Amniotic epithelial cell (primary cell): Measurements from ENCODE around the gene PVALB.

Source experiments
- DNase-seq: peaks from one replicate; pipeline ENCODE4 v3.0.0-alpha.2; 2010; ENCODE audit warnings: low read depth

The PVALB gene

GRCh38 chr22:36846271-36846670, 29.4 kb upstream of the PVALB start:
- DNase-seq: no peak

DNA sequence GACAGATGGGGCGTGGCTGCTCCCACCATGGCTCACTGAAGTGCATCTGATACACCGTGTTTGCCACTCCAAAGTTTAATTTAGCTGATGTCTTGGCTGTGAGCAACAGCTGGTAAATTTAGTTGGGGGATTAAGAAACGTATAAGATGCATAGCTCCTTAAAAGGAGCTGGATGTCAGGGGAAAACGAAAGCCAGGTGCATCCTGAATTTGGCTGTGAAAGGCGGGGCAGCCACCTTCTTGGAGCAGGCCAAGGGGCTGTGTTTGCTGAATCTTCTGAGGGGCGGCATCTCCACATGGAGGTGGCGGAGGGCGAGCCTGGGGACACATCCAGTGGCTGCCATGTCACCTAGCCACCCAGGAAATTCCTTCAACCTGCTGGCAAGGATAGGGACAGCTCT, 23.3 kb upstream of the PVALB start:
- no peak for DNase-seq

DNA sequence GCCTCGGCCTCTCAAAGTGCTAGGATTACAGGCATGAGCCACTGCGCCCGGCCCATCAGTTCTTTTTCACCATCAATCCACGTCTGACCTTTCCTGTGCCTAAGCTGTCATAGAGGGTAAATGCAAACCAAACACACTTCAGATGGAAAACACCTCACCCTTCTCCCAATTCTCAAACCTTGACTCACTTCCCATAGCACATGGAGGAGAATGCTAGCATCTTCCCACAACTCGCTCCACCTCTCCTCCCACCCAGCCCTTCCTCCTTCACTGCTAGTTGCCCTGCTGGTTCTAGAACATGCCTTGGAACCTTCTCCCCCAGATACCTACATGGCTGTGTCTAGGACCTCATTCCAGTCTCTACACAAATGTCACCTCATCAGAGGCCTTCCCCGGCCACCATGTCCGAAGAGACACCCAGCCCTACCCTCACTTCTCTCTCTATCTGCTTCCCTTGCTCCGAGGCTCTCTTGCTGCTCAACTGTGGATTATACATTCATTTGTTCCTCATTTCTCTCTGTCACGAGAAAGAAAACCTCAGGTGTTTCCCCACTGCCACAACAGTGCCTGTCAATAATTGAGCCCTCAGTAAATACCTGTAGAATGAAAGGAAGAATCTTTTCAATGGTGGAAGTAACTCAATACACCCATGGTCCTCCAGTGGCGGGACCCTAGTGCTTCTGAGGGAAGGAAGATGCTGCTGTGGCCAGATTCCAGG, 22.7 kb upstream of the PVALB start:
- peak; percentile 7 for DNase-seq

DNA sequence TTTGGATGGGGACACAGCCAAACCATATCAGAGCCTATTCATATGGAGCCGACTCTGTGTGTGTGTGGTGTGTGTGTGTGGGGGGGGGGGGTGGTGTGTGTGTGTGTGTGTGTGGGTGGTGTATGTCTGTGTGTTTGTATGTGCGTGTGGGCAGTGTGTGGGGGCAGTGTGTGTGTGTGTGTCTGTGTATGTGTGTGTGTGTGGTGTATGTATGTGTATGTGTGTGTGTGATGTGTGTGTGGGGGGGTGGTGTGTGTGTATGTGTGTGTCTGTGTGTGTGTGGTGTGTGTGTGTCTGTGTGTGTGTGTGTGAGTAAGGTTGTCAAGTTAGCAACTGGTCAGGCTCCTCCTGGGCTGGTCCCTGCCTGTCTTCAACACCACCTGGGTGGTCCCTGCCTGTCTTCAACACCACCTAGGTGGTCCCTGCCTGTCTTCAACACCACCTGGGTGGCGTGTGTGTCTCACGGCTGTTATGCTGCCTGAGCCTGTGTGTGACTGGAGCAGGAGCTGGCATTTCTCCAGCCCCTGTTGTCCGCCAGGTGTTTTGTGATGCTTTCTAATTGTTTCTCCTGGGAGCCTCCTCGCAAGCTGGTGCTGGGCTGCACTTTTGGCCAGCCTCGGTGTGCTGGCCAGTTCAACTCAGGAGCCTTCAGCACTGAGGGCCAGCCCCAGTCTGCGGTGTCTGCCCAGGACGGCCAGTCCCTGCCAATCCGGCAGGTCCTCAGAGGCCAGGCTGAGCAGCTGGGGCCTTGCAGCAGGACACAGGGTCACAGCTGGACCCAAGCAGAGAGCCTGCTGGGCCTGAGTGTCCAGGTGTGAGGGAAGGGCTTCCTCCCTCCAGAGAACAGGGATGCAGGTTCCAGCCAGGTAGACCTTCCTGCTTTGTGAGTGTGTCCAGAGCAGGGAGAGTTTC, 21.5 kb upstream of the PVALB start:
- no peak for DNase-seq

DNA sequence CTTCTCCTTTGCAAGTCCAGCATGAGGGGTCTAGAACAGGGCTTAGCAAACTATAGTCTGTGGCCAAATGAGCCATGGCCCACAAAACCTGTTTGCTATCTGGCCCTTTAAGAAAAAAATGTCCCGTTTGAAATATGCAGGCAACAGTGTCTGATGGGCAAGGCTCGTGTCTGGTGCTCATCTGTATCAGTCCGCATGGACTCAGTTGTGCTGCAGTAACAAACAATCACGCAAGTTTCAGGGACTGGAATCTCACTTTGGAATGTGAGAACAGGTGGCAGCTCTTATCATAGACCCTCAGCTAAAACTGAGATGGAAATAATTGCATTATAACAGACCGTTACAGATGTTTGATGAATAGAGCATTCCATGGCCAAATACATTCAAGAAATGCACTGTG, 19.1 kb upstream of the PVALB start:
- DNase-seq: no peak

- DNase-seq: no peak
Observed at GRCh38 chr22:36833073-36833472, 16.2 kb upstream of the PVALB start.

GRCh38 chr22:36831717-36832116, 14.9 kb upstream of the PVALB start:
- no peak for DNase-seq

GRCh38 chr22:36831206-36831605, 14.4 kb upstream of the PVALB start:
- no peak for DNase-seq

- no peak for DNase-seq
Observed at GRCh38 chr22:36830601-36831000, 13.8 kb upstream of the PVALB start.

- DNase-seq: no peak
Observed at GRCh38 chr22:36829370-36830002, 12.7 kb upstream of the PVALB start.

DNA sequence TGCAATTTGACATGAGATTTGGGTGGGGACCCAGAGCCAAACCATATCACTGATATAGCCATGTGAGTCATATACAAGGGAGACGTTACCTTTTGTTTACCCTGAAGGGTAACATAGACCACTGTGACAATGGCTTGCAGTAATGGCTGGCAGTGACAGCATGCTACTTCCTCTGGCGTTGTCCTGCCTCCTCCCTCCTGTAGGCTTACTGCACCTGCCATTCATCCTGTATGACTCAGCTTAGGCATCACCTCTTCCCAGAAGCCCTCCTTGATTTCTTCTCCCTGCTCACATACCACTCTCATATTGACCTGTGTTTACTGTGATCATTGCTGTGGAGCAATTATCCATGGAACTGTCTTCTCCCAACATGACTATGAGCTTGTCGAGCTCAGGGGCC, 12.0 kb upstream of the PVALB start:
- DNase-seq: no peak

DNA sequence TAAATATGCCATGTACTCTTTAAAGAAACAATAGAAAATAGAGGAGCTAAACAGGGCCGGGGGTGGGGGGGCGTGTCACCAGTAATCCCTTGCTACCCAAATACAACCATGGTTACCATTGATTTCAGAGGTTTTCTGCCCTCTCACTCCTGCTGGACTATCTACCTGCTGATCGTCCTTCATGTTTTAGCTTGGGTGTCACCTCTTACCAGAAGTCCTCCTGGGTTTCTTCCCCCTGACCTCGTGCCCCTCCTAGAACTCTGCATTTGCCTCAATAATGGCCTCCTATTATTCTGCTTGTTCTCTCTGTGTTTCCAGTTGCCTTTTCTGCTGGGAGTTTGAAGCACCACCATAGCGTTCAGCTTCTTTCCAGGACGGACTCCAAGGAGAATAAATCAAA, 9.4 kb upstream of the PVALB start:
- no peak for DNase-seq

DNA sequence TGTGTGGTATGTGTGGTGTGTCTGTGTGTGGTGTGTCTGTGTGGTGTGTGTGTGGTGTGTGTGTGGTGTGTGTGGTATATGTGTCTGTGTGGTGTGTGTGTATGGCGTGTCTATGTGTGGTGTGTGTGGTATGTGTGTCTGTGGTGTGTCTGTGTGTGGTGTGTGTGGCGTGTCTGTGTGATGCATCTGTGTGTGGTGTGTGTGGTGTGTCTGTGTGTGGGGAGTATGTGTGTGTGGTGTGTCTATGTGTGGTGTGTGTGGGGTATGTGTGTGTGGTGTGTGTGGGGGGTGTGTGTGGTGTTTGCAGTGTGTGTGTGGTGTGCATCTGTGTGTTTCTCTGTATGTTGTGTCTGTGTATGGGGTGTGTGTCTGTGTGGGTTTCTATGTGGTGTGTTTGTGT, 7.8 kb upstream of the PVALB start:
- no peak for DNase-seq

DNA sequence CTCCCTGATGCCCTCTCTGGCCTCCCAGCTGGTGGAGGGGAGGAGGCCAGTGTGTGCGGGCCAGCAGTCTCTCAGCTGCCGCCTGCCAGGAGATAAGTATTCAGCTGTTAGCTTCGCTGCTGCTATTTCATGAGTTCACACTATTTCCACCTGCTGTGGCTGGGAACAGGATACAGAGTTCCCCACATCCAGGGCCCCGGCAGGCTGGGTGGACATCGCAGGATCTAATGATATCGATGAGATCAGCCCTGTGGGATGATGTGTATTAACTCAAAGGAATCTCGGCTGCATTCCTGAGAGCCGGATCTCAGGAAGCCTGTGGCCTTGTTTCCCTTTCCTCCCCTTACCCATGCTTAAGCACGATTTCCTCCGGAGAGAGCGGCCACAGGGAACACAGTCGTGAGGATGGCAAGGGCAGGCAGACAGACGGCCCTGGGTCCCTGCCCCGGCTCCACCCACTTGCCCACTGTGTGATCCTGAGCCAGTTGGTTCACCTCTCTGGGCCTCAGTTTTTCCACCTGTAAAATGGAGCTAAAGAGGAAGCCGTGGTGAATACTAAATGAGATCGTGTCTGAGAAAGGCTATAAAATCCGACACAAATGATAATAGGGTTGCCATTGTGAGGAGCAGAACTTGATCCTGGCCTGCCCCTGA, 6.5 kb upstream of the PVALB start:
- DNase-seq: peak; percentile 6

GRCh38 chr22:36822581-36822980, 5.7 kb upstream of the PVALB start:
- DNase-seq: no peak

- no peak for DNase-seq
Observed at GRCh38 chr22:36819112-36819511, 2.3 kb upstream of the PVALB start.

DNA sequence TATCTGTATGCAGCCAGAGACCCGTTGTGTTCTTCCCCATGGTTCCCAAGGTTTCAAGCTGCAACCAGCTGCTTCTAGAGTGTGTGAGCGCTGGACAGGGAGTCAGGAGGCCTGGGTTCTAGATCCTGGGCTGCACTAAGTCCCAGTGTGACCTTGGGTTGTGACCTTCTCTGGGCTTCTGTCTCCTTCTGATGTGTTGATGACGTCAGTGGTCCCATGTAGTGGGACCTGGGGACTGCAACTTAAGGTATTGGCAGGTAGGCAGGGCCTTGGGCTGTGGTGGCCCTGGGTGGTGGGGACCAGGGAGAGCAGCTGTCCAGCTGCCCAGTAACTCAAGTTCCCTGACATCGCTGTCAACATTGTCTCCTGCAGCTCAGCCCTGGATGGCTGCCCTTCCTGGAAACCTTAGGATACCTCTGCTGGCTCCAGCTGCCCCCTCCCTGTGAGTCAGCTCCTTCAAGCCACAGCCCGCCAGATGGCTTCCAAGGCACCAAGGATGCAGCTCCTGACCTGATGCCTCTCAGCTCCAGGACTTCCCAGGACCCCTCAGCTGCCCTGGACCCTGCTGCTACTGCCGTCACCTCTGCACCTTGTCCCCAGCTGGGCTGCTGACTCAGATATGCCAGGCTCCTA, 1.3 kb upstream of the PVALB start:
- no peak for DNase-seq

GRCh38 chr22:36817525-36817848, 652 bp upstream of the PVALB start:
- no peak for DNase-seq

- no peak for DNase-seq
Observed at GRCh38 chr22:36816339-36816635, 548 bp downstream of the PVALB start.

DNA sequence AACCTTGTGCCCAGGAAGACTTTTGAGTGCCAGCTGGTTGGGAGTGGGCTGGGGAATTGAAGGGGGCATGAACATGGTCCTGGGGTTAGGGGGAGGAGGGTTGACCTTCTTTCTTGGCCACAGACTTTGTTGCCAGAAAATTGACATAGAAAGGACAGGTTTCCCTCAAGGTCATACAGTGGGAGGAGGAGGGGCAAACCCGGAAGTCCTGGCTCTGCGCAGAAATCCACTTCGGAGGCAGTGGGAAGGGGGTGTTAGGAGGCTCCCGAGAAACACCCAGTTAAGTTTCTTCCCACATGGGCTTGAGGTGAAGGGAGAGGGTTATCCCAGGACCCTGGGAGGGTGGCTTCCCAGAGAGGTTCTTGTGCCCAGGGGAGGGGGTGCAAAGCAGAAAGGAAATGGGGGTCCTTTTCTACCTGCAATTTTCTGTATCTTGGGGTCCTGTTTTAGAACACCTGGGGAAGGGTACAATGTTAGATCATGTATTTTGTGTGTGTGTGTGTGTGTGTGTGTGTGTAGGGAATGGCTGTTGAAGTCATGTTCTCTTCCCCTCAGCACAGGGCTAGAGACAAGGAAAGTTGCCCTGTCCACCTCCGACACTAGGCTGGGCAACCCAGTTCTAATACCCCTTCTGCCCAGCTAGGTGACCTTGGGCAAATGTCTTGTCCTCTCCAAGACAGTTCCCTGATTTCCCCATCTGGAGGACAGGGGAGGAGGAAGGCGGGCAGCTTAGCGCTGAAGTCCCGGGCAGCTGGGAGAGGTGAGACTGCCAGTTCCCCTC, 1.1 kb downstream of the PVALB start:
- DNase-seq: no peak

DNA sequence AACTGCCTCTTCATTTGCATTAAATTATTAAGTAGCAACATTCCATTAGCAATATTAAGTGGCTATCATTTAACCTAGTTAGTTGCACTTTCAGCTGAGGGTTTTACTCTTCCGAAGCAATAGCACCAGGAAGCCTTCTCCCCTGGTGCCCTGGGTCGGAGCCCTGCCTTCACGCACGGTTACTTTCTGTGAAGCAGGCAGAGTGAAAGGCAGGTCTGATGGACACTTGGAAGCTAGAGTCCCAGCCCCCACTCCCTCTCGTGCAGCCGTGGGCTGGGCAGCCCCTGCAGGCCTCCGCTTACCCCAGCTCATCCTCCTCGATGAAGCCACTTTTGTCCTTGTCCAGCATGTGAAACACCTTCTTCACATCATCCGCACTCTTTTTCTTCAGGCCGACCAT, 2.0 kb downstream of the PVALB start:
- no peak for DNase-seq
